AG04449 (cell line): ENCODE measurements around the gene SEPTIN8.

ENCODE experiments used
- CTCF ChIA-PET: fragments of 350-600 bp; formaldehyde crosslinking; extraction: SDS; loops from one replicate; lab custom pipeline; 2021; ENCODE audit warnings: antibody characterized with exemption; lab: Yijun Ruan, JAX
- POLR2A ChIA-PET: fragments of 400-600, 350-600 bp; formaldehyde crosslinking; extraction: SDS; loops from one replicate; lab custom pipeline; 2020; ENCODE audit warnings: antibody characterized with exemption, inconsistent platforms; lab: Yijun Ruan, JAX
- DNase-seq: peaks from one replicate; pipeline ENCODE4 v3.0.0-alpha.2; 2010; ENCODE audit warnings: low read depth, low spot score
- H3K4me3 ChIP-seq: 2 replicates; pipeline ENCODE4 v1.5.1; 2011; ENCODE audit warnings: low read depth, mild to moderate bottlenecking, control low read depth, low read length
- CTCF ChIP-seq: IDR thresholded peaks from one replicate; pipeline ENCODE4 v1.5.1; 2011; ENCODE audit warnings: mild to moderate bottlenecking, moderate library complexity, low read length, control low read depth, inconsistent platforms; ENCODE audit not compliant: insufficient read depth; ENCODE audit errors: missing control alignments

SEPTIN8 gene

GRCh38 chr5:132819468-132819867, 42.4 kb upstream of the SEPTIN8 start:
- no peak for DNase-seq
- H3K4me3 ChIP-seq = no peak overlapping the region
- ChIA-PET CTCF (interaction anchor here (0.7 to 14.0 kb wide), 59 partner anchors 10 to 638 kb away, joined by 3 to 317 read pairs (median 7); partner anchors contain the start of genes CCNI2, IL13, KIF3A and SHROOM1), POLR2A (interaction anchor here (1.0 kb wide), 1 partner anchor 12 kb away, joined by 3 read pairs; no protein-coding TSS in a partner anchor)
- no peak for TF ChIP-seq CTCF

GRCh38 chr5:132817011-132817410, 40.0 kb upstream of the SEPTIN8 start:
- ChIA-PET POLR2A (no interaction called here), CTCF (interaction anchor here (0.9 to 14.0 kb wide), 11 partner anchors 8 to 636 kb away, joined by 3 to 317 read pairs (median 4); partner anchors contain the start of genes CCNI2, GDF9, KIF3A and SHROOM1)
- no peak for TF ChIP-seq CTCF
- DNase-seq = no peak
- H3K4me3 ChIP-seq = no peak overlapping the region

- no peak for TF ChIP-seq CTCF
- H3K4me3 ChIP-seq = no peak overlapping the region
- ChIA-PET CTCF (interaction anchor here (1.0 to 14.0 kb wide), 7 partner anchors 7 to 635 kb away, joined by 3 to 317 read pairs (median 74); partner anchors contain the start of genes CCNI2 and SHROOM1), POLR2A (no interaction called here)
- no peak for DNase-seq
Observed at GRCh38 chr5:132816554-132816953, 39.5 kb upstream of the SEPTIN8 start.

GRCh38 chr5:132816083-132816482, 39.0 kb upstream of the SEPTIN8 start:
- ChIA-PET CTCF (interaction anchor here (1.0 to 14.0 kb wide), 6 partner anchors 14 to 430 kb away, joined by 3 to 317 read pairs (median 54); partner anchors contain the start of genes CCNI2 and SHROOM1), POLR2A (no interaction called here)
- H3K4me3 ChIP-seq = no peak overlapping the region
- no peak for DNase-seq
- TF ChIP-seq CTCF = no peak

GRCh38 chr5:132815454-132815853, 38.4 kb upstream of the SEPTIN8 start:
- no peak for DNase-seq
- POLR2A ChIA-PET = no interaction called here
- H3K4me3 ChIP-seq = no peak overlapping the region
- no peak for TF ChIP-seq CTCF
- CTCF ChIA-PET = interaction anchor here (1.5 to 14.0 kb wide), 5 partner anchors 14 to 429 kb away, joined by 5 to 317 read pairs (median 7); partner anchors contain the start of genes CCNI2 and SHROOM1

- no peak for DNase-seq
- H3K4me3 ChIP-seq = no peak overlapping the region
- ChIA-PET POLR2A (no interaction called here), CTCF (interaction anchor here (1.4 to 14.0 kb wide), 7 partner anchors 14 to 428 kb away, joined by 4 to 317 read pairs (median 5); partner anchors contain the start of genes CCNI2 and SHROOM1)
- no peak for TF ChIP-seq CTCF
Observed at GRCh38 chr5:132814503-132815294, 37.7 kb upstream of the SEPTIN8 start.
